ENCODE data around the gene INTS3.

DNA sequence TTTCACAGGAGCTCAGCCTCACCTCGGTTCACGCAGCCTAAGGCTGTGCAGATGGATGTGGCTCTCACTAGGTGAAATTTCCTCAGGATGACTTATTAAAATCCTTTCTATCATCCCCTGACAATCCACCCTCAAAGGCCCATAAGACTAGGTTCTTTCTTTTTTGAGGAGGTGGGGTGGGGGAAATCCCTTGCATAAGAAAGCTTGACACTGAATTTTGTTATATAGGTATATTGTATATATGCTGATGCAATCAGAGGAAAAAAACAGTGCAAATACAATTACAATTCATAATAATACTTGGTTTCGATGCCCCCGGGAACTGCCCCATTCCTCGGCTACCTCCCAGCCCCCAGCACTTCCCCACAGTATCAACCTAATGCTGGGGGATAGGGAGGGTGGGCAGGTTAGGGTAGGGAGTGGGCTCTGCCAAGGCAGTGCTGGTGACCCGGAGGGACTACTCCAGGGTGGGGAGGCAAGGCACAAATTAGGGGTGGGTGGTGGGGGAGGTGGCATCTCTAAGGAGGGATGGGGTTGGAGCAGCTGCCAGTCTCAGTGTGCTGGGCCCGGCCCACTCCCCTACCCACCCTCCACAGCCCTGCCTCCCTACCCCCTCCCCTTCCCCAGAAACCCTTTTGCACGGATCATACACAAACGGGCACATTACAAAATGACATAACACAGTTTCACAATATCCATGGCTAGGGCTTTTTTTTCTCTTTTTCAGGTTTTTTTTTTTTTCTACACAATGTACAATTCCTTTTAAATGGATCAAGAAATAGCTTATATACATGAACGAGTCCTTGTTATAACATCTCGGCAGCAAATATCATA, 78.3 kb downstream of the INTS3 start:
- TF ChIP-seq, protein P1, sequence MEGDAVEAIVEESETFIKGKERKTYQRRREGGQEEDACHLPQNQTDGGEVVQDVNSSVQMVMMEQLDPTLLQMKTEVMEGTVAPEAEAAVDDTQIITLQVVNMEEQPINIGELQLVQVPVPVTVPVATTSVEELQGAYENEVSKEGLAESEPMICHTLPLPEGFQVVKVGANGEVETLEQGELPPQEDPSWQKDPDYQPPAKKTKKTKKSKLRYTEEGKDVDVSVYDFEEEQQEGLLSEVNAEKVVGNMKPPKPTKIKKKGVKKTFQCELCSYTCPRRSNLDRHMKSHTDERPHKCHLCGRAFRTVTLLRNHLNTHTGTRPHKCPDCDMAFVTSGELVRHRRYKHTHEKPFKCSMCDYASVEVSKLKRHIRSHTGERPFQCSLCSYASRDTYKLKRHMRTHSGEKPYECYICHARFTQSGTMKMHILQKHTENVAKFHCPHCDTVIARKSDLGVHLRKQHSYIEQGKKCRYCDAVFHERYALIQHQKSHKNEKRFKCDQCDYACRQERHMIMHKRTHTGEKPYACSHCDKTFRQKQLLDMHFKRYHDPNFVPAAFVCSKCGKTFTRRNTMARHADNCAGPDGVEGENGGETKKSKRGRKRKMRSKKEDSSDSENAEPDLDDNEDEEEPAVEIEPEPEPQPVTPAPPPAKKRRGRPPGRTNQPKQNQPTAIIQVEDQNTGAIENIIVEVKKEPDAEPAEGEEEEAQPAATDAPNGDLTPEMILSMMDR (tag by site-specific recombination; IDR thresholded peaks at IDR 0.05) = no peak
- no peak for TF ChIP-seq ZFP69B (tag by site-specific recombination; IDR thresholded peaks at IDR 0.05)
- no peak for TF ChIP-seq ZNF501 (tag by site-specific recombination; IDR thresholded peaks at IDR 0.05)
- no peak for TF ChIP-seq SP2 (tag by site-specific recombination; IDR thresholded peaks at IDR 0.05)
- TF ChIP-seq, protein P2, sequence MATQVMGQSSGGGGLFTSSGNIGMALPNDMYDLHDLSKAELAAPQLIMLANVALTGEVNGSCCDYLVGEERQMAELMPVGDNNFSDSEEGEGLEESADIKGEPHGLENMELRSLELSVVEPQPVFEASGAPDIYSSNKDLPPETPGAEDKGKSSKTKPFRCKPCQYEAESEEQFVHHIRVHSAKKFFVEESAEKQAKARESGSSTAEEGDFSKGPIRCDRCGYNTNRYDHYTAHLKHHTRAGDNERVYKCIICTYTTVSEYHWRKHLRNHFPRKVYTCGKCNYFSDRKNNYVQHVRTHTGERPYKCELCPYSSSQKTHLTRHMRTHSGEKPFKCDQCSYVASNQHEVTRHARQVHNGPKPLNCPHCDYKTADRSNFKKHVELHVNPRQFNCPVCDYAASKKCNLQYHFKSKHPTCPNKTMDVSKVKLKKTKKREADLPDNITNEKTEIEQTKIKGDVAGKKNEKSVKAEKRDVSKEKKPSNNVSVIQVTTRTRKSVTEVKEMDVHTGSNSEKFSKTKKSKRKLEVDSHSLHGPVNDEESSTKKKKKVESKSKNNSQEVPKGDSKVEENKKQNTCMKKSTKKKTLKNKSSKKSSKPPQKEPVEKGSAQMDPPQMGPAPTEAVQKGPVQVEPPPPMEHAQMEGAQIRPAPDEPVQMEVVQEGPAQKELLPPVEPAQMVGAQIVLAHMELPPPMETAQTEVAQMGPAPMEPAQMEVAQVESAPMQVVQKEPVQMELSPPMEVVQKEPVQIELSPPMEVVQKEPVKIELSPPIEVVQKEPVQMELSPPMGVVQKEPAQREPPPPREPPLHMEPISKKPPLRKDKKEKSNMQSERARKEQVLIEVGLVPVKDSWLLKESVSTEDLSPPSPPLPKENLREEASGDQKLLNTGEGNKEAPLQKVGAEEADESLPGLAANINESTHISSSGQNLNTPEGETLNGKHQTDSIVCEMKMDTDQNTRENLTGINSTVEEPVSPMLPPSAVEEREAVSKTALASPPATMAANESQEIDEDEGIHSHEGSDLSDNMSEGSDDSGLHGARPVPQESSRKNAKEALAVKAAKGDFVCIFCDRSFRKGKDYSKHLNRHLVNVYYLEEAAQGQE (tag by site-specific recombination; IDR thresholded peaks at IDR 0.05) = no peak
- TF ChIP-seq, protein P3, sequence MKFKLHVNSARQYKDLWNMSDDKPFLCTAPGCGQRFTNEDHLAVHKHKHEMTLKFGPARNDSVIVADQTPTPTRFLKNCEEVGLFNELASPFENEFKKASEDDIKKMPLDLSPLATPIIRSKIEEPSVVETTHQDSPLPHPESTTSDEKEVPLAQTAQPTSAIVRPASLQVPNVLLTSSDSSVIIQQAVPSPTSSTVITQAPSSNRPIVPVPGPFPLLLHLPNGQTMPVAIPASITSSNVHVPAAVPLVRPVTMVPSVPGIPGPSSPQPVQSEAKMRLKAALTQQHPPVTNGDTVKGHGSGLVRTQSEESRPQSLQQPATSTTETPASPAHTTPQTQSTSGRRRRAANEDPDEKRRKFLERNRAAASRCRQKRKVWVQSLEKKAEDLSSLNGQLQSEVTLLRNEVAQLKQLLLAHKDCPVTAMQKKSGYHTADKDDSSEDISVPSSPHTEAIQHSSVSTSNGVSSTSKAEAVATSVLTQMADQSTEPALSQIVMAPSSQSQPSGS (tag by site-specific recombination; IDR thresholded peaks at IDR 0.05; ENCODE audit: low read depth) = no peak
- TF ChIP-seq ZNF324 (tag by site-specific recombination; IDR thresholded peaks at IDR 0.05) = no peak
- TF ChIP-seq ZNF175 (tag by site-specific recombination; IDR thresholded peaks at IDR 0.05) = no peak
- no peak for TF ChIP-seq RBAK (tag by site-specific recombination; IDR thresholded peaks at IDR 0.05)
- TF ChIP-seq ZNF777 (tag by site-specific recombination; IDR thresholded peaks at IDR 0.05; ENCODE audit: borderline replicate concordance) = no peak
- TF ChIP-seq, protein P4, sequence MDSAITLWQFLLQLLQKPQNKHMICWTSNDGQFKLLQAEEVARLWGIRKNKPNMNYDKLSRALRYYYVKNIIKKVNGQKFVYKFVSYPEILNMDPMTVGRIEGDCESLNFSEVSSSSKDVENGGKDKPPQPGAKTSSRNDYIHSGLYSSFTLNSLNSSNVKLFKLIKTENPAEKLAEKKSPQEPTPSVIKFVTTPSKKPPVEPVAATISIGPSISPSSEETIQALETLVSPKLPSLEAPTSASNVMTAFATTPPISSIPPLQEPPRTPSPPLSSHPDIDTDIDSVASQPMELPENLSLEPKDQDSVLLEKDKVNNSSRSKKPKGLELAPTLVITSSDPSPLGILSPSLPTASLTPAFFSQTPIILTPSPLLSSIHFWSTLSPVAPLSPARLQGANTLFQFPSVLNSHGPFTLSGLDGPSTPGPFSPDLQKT (IDR thresholded peaks at IDR 0.05; ENCODE audit: borderline replicate concordance, low read depth, low read length) = no peak
